ENCODE measurements around the gene NUDT1. TPM values are rescaled to one million over a fixed set of nuclear protein-coding genes. Genes with fewer than 3 reads are reported as not detected.

NUDT1 gene
- total RNA-seq, 1 donor from 2014 or later = 12.8 TPM

DNA sequence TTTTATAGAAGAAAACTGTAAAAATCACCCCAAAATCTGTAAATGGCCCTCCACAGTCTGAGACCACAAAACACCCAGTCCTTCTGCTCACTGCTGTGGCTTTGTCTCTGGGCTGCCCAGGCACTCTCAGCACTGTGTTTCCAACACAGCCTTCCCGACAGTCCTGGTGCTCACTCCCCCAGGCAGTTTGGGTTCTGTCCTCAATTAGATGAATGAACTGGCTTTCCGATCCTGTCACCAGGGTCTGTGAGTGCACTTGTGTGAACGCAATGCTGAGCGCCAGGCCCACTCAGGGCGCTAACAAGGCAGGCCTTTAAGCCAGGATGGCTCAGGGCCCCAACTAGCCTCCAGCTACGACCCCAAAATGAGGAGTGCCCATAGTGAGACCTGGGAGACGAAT is 12.6 kb upstream of the NUDT1 start:
- Mint-ChIP-seq H3K27ac (ENCODE audit: unreplicated experiment) (no peak overlapping the region), H3K36me3 (ENCODE audit: unreplicated experiment) (peaks cover 14% of the 10 kb centered on the region), H3K4me3 (ENCODE audit: unreplicated experiment) (no peak overlapping the region)

DNA sequence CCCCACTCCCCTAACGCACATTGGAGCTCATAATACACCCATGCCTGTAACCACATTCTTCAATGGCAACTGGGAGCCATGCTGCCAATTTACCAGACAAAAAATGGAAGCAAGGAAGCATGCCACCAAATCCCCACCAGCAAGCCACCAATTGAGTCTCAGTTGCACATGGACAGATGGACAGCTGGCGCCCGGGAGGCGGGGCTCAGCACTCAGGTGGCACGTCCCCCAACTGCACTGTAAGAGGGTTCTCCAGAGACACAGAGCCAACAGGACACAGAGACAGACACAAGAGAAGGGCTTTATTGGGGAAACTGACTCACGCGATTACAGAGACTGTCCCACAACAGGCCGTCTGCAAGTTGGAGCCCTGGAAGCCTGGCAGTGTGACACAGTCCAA is 11.8 kb upstream of the NUDT1 start:
- TF ChIP-seq, protein P1, sequence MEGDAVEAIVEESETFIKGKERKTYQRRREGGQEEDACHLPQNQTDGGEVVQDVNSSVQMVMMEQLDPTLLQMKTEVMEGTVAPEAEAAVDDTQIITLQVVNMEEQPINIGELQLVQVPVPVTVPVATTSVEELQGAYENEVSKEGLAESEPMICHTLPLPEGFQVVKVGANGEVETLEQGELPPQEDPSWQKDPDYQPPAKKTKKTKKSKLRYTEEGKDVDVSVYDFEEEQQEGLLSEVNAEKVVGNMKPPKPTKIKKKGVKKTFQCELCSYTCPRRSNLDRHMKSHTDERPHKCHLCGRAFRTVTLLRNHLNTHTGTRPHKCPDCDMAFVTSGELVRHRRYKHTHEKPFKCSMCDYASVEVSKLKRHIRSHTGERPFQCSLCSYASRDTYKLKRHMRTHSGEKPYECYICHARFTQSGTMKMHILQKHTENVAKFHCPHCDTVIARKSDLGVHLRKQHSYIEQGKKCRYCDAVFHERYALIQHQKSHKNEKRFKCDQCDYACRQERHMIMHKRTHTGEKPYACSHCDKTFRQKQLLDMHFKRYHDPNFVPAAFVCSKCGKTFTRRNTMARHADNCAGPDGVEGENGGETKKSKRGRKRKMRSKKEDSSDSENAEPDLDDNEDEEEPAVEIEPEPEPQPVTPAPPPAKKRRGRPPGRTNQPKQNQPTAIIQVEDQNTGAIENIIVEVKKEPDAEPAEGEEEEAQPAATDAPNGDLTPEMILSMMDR (IDR thresholded peaks at IDR 0.05) = no peak
- H3K27me3 Mint-ChIP-seq (ENCODE audit: unreplicated experiment) = no peaks in the 10 kb centered on the region
- H3K27ac Mint-ChIP-seq (ENCODE audit: unreplicated experiment) = no peak overlapping the region
- peaks cover 21% of the 10 kb centered on the region for H3K36me3 Mint-ChIP-seq (ENCODE audit: unreplicated experiment)
- no peaks in the 10 kb centered on the region for H3K9me3 Mint-ChIP-seq (ENCODE audit: unreplicated experiment)
- H3K4me1 Mint-ChIP-seq (ENCODE audit: unreplicated experiment) = peaks cover 14% of the 10 kb centered on the region
- no peak for DNase-seq (ENCODE audit: extremely low spot score, unreplicated experiment)
- H3K4me3 Mint-ChIP-seq (ENCODE audit: unreplicated experiment) = no peak overlapping the region

More for the DNA sequence above, 12.6 kb upstream of the NUDT1 start:
- TF ChIP-seq, protein P1 (IDR thresholded peaks at IDR 0.05) = no peak
- no peak for DNase-seq (ENCODE audit: extremely low spot score, unreplicated experiment)
- no peaks in the 10 kb centered on the region for H3K27me3 Mint-ChIP-seq (ENCODE audit: unreplicated experiment)
- no peaks in the 10 kb centered on the region for H3K9me3 Mint-ChIP-seq (ENCODE audit: unreplicated experiment)
- H3K4me1 Mint-ChIP-seq (ENCODE audit: unreplicated experiment) = peaks cover 14% of the 10 kb centered on the region

DNA sequence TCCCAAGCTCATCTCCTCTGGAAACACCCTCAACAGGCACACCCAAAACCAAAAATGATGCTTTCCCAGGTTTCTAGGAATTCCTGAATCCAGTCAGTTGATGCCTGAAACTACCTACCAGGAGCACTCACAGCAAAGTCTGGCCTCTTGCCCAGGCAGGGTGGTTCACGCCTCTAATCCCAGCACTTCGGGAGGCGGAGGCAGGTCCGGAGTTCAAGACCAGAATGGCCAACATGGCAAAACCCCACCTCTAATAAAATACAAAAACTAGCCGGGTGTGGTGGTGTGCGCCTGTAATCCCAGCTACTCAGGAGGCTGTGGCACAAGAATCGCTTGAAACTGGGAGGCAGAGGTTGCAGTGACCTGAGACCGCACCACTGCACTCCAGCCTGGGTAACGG is 11.1 kb upstream of the NUDT1 start:
- TF ChIP-seq, protein P1 (IDR thresholded peaks at IDR 0.05) = no peak
- Mint-ChIP-seq H3K4me1 (ENCODE audit: unreplicated experiment) (peaks cover 14% of the 10 kb centered on the region), H3K27ac (ENCODE audit: unreplicated experiment) (no peak overlapping the region), H3K4me3 (ENCODE audit: unreplicated experiment) (no peak overlapping the region), H3K9me3 (ENCODE audit: unreplicated experiment) (no peaks in the 10 kb centered on the region), H3K27me3 (ENCODE audit: unreplicated experiment) (no peaks in the 10 kb centered on the region), H3K36me3 (ENCODE audit: unreplicated experiment) (peaks cover 18% of the 10 kb centered on the region)
- no peak for DNase-seq (ENCODE audit: extremely low spot score, unreplicated experiment)

DNA sequence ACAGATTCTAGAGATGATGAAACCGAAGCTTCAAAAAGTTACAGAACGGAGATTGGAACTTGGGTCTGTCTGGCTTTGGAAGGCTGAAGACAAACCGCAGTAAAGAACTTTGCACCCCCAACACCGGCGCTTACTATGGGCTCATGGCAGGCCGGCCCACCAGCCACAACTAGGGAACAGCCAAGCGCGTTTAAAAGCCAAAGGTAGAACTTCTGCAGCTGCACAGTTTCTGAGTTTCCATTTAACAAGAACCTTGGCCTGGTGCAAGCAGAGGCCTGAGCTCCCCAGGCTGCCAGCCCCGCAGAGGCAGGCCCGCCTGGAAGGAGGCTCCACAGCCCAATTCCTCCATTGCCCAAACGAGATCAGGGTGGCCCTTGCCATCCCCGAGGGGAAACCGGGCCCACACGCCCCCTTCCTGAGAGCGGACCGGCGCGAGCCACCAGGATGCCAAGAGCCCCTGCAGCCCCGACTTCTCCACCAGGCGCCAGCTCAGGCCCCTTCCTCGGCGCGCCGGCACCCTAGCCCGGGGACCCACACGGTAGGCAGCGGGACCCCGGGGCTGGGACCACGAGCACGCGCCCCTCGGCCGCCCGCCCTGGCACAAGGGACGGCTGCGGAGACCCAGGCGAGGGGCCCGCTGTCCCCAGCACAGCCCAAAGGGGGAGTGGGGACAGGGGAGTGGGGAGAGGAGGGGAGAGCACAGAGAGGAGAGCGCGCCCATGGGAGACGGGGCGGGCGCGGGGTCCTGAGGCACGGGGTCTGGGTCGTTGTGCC is 9.8 kb upstream of the NUDT1 start:
- Mint-ChIP-seq H3K36me3 (ENCODE audit: unreplicated experiment) (peaks cover 17% of the 10 kb centered on the region), H3K27me3 (ENCODE audit: unreplicated experiment) (no peaks in the 10 kb centered on the region), H3K4me3 (ENCODE audit: unreplicated experiment) (peak overlapping the region; percentile 83), H3K27ac (ENCODE audit: unreplicated experiment) (peak overlapping the region; percentile 76), H3K4me1 (ENCODE audit: unreplicated experiment) (peaks cover 14% of the 10 kb centered on the region), H3K9me3 (ENCODE audit: unreplicated experiment) (no peaks in the 10 kb centered on the region)
- TF ChIP-seq, protein P1 (IDR thresholded peaks at IDR 0.05) = no peak
- no peak for DNase-seq (ENCODE audit: extremely low spot score, unreplicated experiment)

DNA sequence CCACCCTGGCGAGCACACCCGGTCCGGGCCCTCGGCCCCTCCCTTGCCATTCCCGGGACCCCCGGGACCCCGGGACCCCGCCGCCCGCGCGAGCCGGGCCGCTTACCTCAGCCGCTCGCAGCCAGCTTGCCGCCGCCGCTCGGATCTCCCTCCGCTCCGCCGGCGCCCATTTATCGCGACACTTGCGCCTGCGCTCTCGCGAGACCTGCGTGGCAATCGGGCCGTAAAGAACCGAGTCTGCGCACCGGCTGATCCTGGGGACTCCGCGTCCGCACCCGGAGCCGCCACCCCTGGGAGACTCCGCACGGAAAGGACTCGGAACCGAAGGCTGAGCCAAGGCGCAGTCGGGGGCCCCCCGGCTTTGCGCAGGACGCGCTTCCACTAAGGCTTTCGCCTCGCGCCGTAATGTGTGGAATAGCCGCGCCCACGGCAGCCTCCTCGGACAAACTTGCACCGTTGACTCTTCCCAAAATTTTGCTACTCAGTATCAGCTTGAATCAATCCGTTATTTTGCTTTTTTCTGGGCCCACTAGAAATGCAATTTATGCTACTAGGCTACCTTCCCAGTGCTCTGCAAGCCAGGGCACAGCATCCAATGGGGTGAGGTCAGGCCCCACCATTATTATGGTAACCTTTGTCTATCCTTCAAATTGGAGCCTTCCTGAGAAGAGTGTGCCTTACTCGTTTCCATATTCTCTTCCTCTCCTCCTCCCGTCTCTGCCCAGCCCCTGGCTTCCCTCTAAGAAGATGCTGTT is 9.1 kb upstream of the NUDT1 start, which contains the start of gene MAD1L1:
Gene MAD1L1 (minus strand): TSS at position 180 of the 755 bp plus-strand sequence. CDS start 2,812 bp downstream, outside the sequence.
- H3K27ac Mint-ChIP-seq (ENCODE audit: unreplicated experiment) = peak within 1 kb of the TSS; percentile 80
- peak within 1 kb of the TSS; percentile 84 for H3K4me3 Mint-ChIP-seq (ENCODE audit: unreplicated experiment)
- TF ChIP-seq, protein P1 (IDR thresholded peaks at IDR 0.05) = no peak
- DNase-seq (ENCODE audit: extremely low spot score, unreplicated experiment) = peak; percentile 97
- H3K36me3 Mint-ChIP-seq (ENCODE audit: unreplicated experiment) = peaks cover 20% of the 10 kb centered on the region
- H3K27me3 Mint-ChIP-seq (ENCODE audit: unreplicated experiment) = no peaks in the 10 kb centered on the region
- H3K4me1 Mint-ChIP-seq (ENCODE audit: unreplicated experiment) = peaks cover 14% of the 10 kb centered on the region
- H3K9me3 Mint-ChIP-seq (ENCODE audit: unreplicated experiment) = no peaks in the 10 kb centered on the region

All from osteocyte (in vitro differentiated cells).